NCI-H446 (cell line): ENCODE data around the gene TAS2R1.

Experiments used
- DNase-seq, 2 experiments: peaks; one replicate each; lab custom pipeline; 2025; lab: John Stamatoyannopoulos, UW

The TAS2R1 gene

GRCh38 chr5:9587135-9587534, 43.0 kb downstream of the TAS2R1 start:
- DNase-seq = no peak

- DNase-seq = no peak
Observed at GRCh38 chr5:9582406-9582805, 47.7 kb downstream of the TAS2R1 start.
